Sigmoid colon (tissue), 4 donors: ENCODE data around the gene OCEL1.

Experiments used
- CTCF ChIP-seq, 4 experiments: fragments of 450-650 bp in 3 of 4; fragments of 200-600 bp in 1 of 4; IDR thresholded peaks; one replicate each; pipeline ENCODE4 v1.5.1; 2016 to 2019; ENCODE audit warnings: antibody characterized with exemption in 4 of 4, mild to moderate bottlenecking in 3 of 4, moderate library complexity in 2 of 4
- EP300 ChIP-seq, 4 donors: sonication (generic); formaldehyde crosslinking; IDR thresholded peaks; one replicate each; pipeline ENCODE4 v1.6.1; 2017; ENCODE audit warnings: antibody characterized with exemption in 4 of 4
- POLR2A ChIP-seq, 2 donors: fragments of 450-650 bp; IDR thresholded peaks; one replicate each; pipeline ENCODE4 v1.6.1; 2016; ENCODE audit warnings: antibody characterized with exemption in 2 of 2, mild to moderate bottlenecking in 2 of 2, moderate library complexity in 2 of 2
- POLR2AphosphoS5 ChIP-seq, 4 donors: sonication (generic); formaldehyde crosslinking; IDR thresholded peaks; one replicate each; pipeline ENCODE4 v1.6.1; 2017; ENCODE audit warnings: antibody characterized with exemption in 4 of 4

- TF ChIP-seq CTCF (IDR thresholded peaks at IDR 0.05) (no peak), POLR2A (IDR thresholded peaks at IDR 0.05) (no peak), EP300 (IDR thresholded peaks at IDR 0.05) (no peak), POLR2AphosphoS5 (IDR thresholded peaks at IDR 0.05) (peak in 3 of 4 donors; percentile 30 to 44 (median 40))
These were observed 38.6 kb downstream of the OCEL1 start, which contains the start of gene USHBP1 for GRCh38 chr19:17264641-17264979.
